Heart left ventricle (tissue), 16 donors: ENCODE data around the gene ZNF662. TPM values are rescaled to one million over a fixed set of nuclear protein-coding genes. Genes with fewer than 3 reads are reported as not detected.
"Not testable (repeated sequence)": the region's sequence is repeated elsewhere in the genome, so short reads cannot be mapped to it uniquely, and the experiment has no call there.

Experiments used
- ATAC-seq, 4 donors: fragments of 200-7000 bp; cut with Tn5 transposase; one replicate each; pipeline ENCODE4 v1.9.1; 2020 to 2022; ENCODE audit warnings: moderate library complexity in 4 of 4, mild to moderate bottlenecking in 3 of 4, moderate number of reproducible peaks in 1 of 4
- DNase-seq, 5 donors: peaks; one replicate each; pipeline ENCODE4 v3.0.0-alpha.2; 2020
- H3K27ac ChIP-seq, 12 donors: fragments of 200-600 bp; sonication (generic) in 4 of 12; one replicate each; pipeline versions ENCODE4 v1.5.0 to v1.8.0; 2016 to 2022; ENCODE audit warnings: mild to moderate bottlenecking in 2 of 12
- H3K27me3 ChIP-seq, 9 donors: fragments of 200-600 bp; sonication (generic) in 2 of 9; one replicate each; pipeline versions ENCODE4 v1.5.1 to v1.8.0; 2016 to 2022; ENCODE audit warnings: mild to moderate bottlenecking in 3 of 9
- H3K36me3 ChIP-seq, 9 donors: fragments of 200-600 bp; sonication (generic) in 2 of 9; one replicate each; pipeline versions ENCODE4 v1.5.0 to v1.8.0; 2018 to 2022; ENCODE audit warnings: mild to moderate bottlenecking in 2 of 9
- H3K4me1 ChIP-seq, 12 donors: fragments of 200-600 bp; sonication (generic) in 4 of 12; one replicate each; pipeline versions ENCODE4 v1.5.0 to v1.8.0; 2016 to 2022; ENCODE audit warnings: mild to moderate bottlenecking in 3 of 12
- H3K4me3 ChIP-seq, 12 donors: fragments of 200-600 bp; sonication (generic) in 4 of 12; one replicate each; pipeline versions ENCODE4 v1.5.0 to v1.8.0; 2017 to 2022; ENCODE audit warnings: mild to moderate bottlenecking in 9 of 12, moderate library complexity in 4 of 12
- H3K9me3 ChIP-seq, 12 donors: fragments of 200-600 bp; sonication (generic) in 4 of 12; one replicate each; pipeline versions ENCODE4 v1.5.0 to v1.8.0; 2016 to 2022; ENCODE audit warnings: mild to moderate bottlenecking in 1 of 12
- POLR2A ChIP-seq, 2 donors: fragments of 450-650 bp; IDR thresholded peaks; one replicate each; pipeline ENCODE4 v1.6.1; 2017; ENCODE audit warnings: antibody characterized with exemption in 2 of 2, mild to moderate bottlenecking in 2 of 2, moderate library complexity in 2 of 2
- WGBS, 4 donors: extraction: QIAGEN DNeasy Blood & Tissue Kit in 2 of 4; methylation state at CpG; one replicate each; pipeline versions ENCODE4 v1.1.5 to v1.1.7; 2013 to 2018; 5-methylcytosine and 5-hydroxymethylcytosine counted together
- intact Hi-C, 10 donors: fragments of 100-400 bp; cut with DNase I; formaldehyde crosslinking; loops; one replicate each; pipeline versions ENCODE4 v1.11.1 to v1.14.2; 2022
- polyA plus RNA-seq, 2 donors: library from polyadenylated mRNA; stranded (reverse); fragments of 200-250 nt; gene quantifications; one replicate each; pipeline ENCODE4 v1.2.3, GENCODE V29; 2013
- total RNA-seq, 9 donors: library from RNA; depleted of rRNA in 2 of 9; stranded (reverse); fragments of >200 nt in 2 of 9; fragmentation: NEBNext Ultra II Directional in 3 of 9; extraction: Animal tissue kit (Norgen Biotek cat#: 25700) in 3 of 9; gene quantifications; one replicate each; pipeline versions ENCODE4 v1.1.0 to v1.2.4, GENCODE V29; 2016 to 2023
- TF ChIP-seq, protein P1 (sequence below), 12 donors: fragments of 200-600 bp; sonication (generic) in 4 of 12; IDR thresholded peaks; one replicate each; pipeline versions ENCODE4 v1.5.0 to v1.8.0; 2018 to 2022; ENCODE audit warnings: antibody characterized with exemption in 12 of 12, mild to moderate bottlenecking in 5 of 12
- donor health status: ischemic (EF 13 %, LVEDD 7.1; RV severe dilation, severe dysfunction).
- donor health status: healthy with polysubstance abuse.
- donor health status: DM: no; HTN: yes; CAD: no.
- donor health status: DM: no; HTN: no; CAD: no.
- donor health status: ischemic (EF 25% LVEDD 6.9; RV normal size, moderate dysfunction).
- donor health status: ischemic (EF 25% LVEDD 5.7; RV mildly dilated, moderate dysfunction).
- donor health status: healthy.
- donor health status: DM: yes; HTN: yes; CAD: no.
- donor health status: ischemic (EF 35%, LVEDD 5.7; RV mildly dilated, moderate dysfunction).
- donor health status: nonischemic (EF 11% LVEDD 7.7; RV severe dilation, severe dysfunction).
- donor health status: DM: yes; HTN: yes; CAD: no.
- donor health status: PGD.
- donor health status: ischemic (EF 29% LVEDD 5.4; RV normal size, mild dysfunction).
- donor health status: nonischemic (EF 23%, LVEDD 6.1; RV moderate dilation, normal function).

The ZNF662 gene
- total and polyA plus RNA-seq, 11 donors: 0.76 to 11.1 (median 3.7) TPM

DNA sequence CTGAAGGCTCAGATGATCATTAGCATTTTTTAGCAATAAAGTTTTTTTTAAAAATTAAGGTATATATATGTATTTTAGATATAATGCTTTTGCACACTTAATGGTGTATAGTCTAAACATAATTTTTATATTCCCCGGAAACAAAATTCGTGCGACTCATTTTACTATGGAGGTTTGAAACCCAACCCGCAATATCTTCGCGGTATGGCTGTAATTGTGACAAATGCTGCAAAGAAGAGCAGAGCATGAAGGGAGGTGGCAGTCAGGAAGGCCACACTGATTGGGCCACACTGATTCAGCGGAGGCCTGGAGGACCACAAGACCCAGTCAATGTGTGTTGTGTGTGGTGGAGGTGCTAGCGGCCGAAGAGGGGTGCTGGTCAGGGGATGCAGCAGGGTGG, 25.8 kb upstream of the ZNF662 start:
- peaks cover 0 to 7% (median 0%) of the 10 kb centered on the region in 9 donors for H3K27me3 ChIP-seq
- no peak for TF ChIP-seq POLR2A (IDR thresholded peaks at IDR 0.05)
- TF ChIP-seq, protein P1, sequence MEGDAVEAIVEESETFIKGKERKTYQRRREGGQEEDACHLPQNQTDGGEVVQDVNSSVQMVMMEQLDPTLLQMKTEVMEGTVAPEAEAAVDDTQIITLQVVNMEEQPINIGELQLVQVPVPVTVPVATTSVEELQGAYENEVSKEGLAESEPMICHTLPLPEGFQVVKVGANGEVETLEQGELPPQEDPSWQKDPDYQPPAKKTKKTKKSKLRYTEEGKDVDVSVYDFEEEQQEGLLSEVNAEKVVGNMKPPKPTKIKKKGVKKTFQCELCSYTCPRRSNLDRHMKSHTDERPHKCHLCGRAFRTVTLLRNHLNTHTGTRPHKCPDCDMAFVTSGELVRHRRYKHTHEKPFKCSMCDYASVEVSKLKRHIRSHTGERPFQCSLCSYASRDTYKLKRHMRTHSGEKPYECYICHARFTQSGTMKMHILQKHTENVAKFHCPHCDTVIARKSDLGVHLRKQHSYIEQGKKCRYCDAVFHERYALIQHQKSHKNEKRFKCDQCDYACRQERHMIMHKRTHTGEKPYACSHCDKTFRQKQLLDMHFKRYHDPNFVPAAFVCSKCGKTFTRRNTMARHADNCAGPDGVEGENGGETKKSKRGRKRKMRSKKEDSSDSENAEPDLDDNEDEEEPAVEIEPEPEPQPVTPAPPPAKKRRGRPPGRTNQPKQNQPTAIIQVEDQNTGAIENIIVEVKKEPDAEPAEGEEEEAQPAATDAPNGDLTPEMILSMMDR (IDR thresholded peaks at IDR 0.05): no peak
- no peaks in the 10 kb centered on the region for H3K9me3 ChIP-seq
- no peaks in the 10 kb centered on the region for H3K36me3 ChIP-seq
- intact Hi-C loops: loop anchor here (2.0 to 10.0 kb wide), 8 partner anchors 41 to 305 kb away; no protein-coding TSS in a partner anchor
- DNase-seq (no peak), ATAC-seq (no peak)
- peak overlapping the region in 3 of 12 donors; percentile 59 to 82 (median 78) for H3K27ac ChIP-seq
- 79 to 89% (median 86%) methylated on average over 9 of the region's 9 CpGs for WGBS, 4 donors
- peak overlapping the region in 11 of 12 donors; percentile 44 to 76 (median 66) for H3K4me3 ChIP-seq
- H3K4me1 ChIP-seq: peaks cover 0 to 11% (median 6%) of the 10 kb centered on the region in 12 donors

DNA sequence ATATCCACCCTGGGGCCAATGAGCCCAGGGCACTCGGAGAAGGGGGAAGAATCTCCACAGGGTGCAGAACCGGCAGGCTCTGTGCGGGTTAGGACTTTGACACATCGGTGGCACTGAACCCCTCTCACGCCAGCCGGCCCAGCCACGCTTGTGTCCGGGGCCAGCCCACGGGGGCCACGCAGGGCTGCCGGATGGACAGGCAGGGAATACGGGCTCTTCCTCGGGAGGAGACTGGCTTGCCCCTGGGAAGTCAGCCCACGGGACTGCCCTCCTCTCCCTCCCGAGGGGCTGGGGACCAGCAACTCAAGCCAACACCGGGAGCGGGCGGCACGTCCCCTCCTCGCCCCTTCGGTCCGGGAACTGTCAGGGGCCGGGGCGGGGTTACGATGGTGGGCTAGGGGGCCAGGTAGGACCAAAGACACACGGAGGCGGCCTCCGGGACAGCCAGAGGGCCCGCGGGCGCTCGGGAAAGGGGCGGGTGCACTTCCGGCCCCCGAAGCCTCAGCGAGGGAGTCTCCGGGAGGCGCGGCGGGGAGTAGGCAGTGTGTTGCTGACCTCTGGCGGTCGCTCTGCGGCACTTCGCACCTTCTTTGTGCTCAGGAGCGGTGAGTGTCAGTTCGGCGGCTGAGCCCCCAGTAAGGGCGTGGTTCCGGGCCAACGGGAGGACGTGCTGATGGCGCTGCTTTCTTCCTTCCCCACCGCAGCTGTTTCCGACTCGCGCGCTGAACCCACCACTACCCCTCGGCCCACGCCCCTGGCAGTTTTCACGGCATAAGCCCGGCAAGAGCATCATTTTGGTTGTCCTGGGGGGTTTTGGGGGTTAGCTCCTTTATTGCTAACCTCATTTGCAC, 25.1 kb upstream of the ZNF662 start:
- intact Hi-C loops: loop anchor here (1.0 to 10.0 kb wide), 10 partner anchors 42 to 306 kb away; no protein-coding TSS in a partner anchor
- peak in 1 of 2 donors; percentile 25 for TF ChIP-seq POLR2A (IDR thresholded peaks at IDR 0.05)
- TF ChIP-seq, protein P1 (IDR thresholded peaks at IDR 0.05): peak; percentile 82 to 97 (median 94)
- Histone ChIP-seq H3K4me3 (peak overlapping the region; percentile 44 to 76 (median 66)), H3K27ac (peak overlapping the region in 9 of 12 donors; percentile 33 to 82 (median 58)), H3K4me1 (peaks cover 0 to 11% (median 6%) of the 10 kb centered on the region in 12 donors), H3K36me3 (no peaks in the 10 kb centered on the region), H3K27me3 (peaks cover 0 to 10% (median 0%) of the 10 kb centered on the region in 9 donors), H3K9me3 (no peaks in the 10 kb centered on the region)
- 2 to 7% (median 3%) methylated on average over 38 to 61 of the region's 61 CpGs for WGBS, 4 donors
- peak; percentile 80 to 94 (median 86) for DNase-seq
- peak; percentile 94 to 99 (median 98) for ATAC-seq

DNA sequence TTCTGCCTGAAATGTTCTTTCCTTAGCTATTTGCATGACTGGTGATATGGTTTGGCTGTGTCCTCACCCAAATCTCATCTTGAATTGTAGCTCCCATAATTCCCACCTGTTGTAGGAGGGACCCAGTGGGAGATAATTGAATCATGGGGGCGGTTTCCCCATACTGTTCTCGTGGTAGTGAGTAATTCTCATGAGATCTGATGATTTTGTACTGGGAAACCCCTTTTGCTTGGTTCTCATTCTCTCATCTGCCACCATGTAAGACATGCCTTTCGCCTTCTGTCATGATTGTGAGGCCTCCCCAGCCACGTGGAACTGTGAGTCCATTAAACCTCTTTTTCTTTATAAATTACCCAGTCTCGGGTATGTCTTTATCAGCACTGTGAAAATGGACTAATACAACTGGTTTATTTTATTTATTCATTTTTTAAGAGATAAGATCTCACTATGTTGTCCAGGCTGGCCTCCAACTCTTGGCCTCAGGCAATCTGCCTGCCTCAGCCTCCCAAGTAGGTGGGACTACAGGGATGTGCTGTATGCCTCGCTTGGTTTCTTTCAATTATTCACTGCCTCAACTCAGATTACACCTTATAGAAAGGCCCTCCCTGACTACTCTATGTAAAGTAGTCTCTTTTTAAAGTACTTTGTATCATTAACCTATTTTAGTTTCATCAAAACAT, 22.6 kb upstream of the ZNF662 start:
- H3K27me3 ChIP-seq, H3K9me3 ChIP-seq, DNase-seq, H3K4me3 ChIP-seq, ATAC-seq, H3K36me3 ChIP-seq, H3K27ac ChIP-seq: not testable (repeated sequence)
- peaks cover 0 to 11% (median 6%) of the 10 kb centered on the region in 12 donors for H3K4me1 ChIP-seq
- 75 to 87% (median 83%) methylated on average over 6 of the region's 6 CpGs for whole genome bisulfite sequencing, 4 donors
- intact Hi-C loops: loop anchor here in 5 of 10 donors (2.0 to 10.0 kb wide), 5 partner anchors 46 to 309 kb away; no protein-coding TSS in a partner anchor

DNA sequence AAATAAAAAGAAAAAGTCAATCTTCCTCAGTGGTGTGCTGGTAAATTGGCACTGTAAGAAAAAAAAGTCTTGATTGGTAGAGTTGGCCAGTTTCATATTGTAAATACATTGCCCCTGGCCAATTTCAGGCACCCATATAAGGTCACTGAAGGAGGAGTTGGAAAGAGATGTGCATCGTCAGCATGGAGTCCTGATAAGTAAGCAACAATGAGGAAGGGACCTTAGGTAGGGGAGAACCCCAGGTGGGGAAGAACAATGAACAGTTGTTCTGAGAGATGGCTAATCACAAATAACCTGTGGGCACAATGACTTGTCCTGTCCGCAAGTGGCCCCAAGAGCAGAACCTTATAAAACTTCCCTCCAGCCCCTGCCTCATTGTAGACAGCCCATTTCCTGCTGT, 21.6 kb upstream of the ZNF662 start:
- no peaks in the 10 kb centered on the region for H3K9me3 ChIP-seq
- H3K4me1 ChIP-seq: peaks cover 0 to 11% (median 6%) of the 10 kb centered on the region in 12 donors
- H3K27me3 ChIP-seq: peaks cover 0 to 10% (median 0%) of the 10 kb centered on the region in 9 donors
- ATAC-seq: no peak
- no peak overlapping the region for H3K27ac ChIP-seq
- TF ChIP-seq, protein P1 (IDR thresholded peaks at IDR 0.05): no peak
- no peak for TF ChIP-seq POLR2A (IDR thresholded peaks at IDR 0.05)
- H3K4me3 ChIP-seq: no peak overlapping the region
- H3K36me3 ChIP-seq: no peaks in the 10 kb centered on the region
- DNase-seq: no peak
- intact Hi-C loops: loop anchor here in 4 of 10 donors (5.0 to 10.0 kb wide), 4 partner anchors 47 to 310 kb away; no protein-coding TSS in a partner anchor
- WGBS, 4 donors: 77 to 84% (median 81%) methylated on average over 2 of the region's 2 CpGs
